ENCODE results near the gene RXRA. TPM values are rescaled to one million over a fixed set of nuclear protein-coding genes. Genes with fewer than 3 reads are reported as not detected.

Gene RXRA
- total RNA-seq, 2 donors from 2014 or later = 45.4 to 58.1 TPM

- peak; percentile 53 for ATAC-seq (ENCODE audit: insufficient number of reproducible peaks, low FRiP score, low read depth)
- TF ChIP-seq, protein P1, sequence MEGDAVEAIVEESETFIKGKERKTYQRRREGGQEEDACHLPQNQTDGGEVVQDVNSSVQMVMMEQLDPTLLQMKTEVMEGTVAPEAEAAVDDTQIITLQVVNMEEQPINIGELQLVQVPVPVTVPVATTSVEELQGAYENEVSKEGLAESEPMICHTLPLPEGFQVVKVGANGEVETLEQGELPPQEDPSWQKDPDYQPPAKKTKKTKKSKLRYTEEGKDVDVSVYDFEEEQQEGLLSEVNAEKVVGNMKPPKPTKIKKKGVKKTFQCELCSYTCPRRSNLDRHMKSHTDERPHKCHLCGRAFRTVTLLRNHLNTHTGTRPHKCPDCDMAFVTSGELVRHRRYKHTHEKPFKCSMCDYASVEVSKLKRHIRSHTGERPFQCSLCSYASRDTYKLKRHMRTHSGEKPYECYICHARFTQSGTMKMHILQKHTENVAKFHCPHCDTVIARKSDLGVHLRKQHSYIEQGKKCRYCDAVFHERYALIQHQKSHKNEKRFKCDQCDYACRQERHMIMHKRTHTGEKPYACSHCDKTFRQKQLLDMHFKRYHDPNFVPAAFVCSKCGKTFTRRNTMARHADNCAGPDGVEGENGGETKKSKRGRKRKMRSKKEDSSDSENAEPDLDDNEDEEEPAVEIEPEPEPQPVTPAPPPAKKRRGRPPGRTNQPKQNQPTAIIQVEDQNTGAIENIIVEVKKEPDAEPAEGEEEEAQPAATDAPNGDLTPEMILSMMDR (IDR thresholded peaks at IDR 0.05) = no peak
- no peaks in the 10 kb centered on the region for H3K36me3 ChIP-seq
Observed at GRCh38 chr9:134469041-134469875, 143.0 kb downstream of the RXRA start.

DNA sequence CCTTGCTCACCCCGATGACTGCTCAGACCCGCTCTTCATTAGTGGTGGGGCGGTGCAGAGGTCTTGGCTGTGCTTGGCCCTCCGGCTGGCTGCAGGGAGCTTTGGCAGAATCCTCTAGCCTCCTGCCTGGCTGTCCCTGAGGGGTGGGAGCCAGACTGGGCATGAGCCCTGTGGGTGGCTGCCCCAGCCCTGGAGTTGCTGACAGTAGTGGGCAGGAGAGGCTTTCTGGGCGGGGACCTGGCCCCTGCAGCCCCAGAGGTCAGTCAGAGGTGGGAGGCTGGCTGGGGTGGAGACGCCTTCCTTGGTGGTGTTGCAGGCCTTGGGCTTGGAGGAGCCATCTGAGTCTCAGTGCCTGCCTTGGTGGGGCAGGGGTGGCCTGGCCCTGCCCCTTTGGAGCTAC is 146.0 kb downstream of the RXRA start:
- H3K9me3 ChIP-seq = no peaks in the 10 kb centered on the region
- no peak overlapping the region for H3K4me3 ChIP-seq
- DNase-seq (ENCODE audit: low spot score) (no peak), ATAC-seq (ENCODE audit: insufficient number of reproducible peaks, low FRiP score, low read depth) (no peak)
- H3K36me3 ChIP-seq = no peaks in the 10 kb centered on the region
- TF ChIP-seq, protein P1 (IDR thresholded peaks at IDR 0.05) = no peak
- no peaks in the 10 kb centered on the region for H3K27me3 ChIP-seq (replicated peaks; ENCODE audit: insufficient read depth)
- H3K4me1 ChIP-seq (ENCODE audit: control insufficient read depth in 1 of 2, low read depth in 2 of 2) = peaks cover 27 to 82% of the 10 kb centered on the region in 2 donors
- H3K27ac ChIP-seq = peak overlapping the region; percentile 83 to 86

More at GRCh38 chr9:134469041-134469875, 143.0 kb downstream of the RXRA start:
- Histone ChIP-seq H3K4me1 (ENCODE audit: control insufficient read depth in 1 of 2, low read depth in 2 of 2) (peaks cover 16 to 55% of the 10 kb centered on the region in 2 donors), H3K4me3 (no peak overlapping the region), H3K9me3 (no peaks in the 10 kb centered on the region), H3K27me3 (replicated peaks; ENCODE audit: insufficient read depth) (no peaks in the 10 kb centered on the region), H3K27ac (peak overlapping the region; percentile 79 to 81)
- no peak for DNase-seq (ENCODE audit: low spot score)

DNA sequence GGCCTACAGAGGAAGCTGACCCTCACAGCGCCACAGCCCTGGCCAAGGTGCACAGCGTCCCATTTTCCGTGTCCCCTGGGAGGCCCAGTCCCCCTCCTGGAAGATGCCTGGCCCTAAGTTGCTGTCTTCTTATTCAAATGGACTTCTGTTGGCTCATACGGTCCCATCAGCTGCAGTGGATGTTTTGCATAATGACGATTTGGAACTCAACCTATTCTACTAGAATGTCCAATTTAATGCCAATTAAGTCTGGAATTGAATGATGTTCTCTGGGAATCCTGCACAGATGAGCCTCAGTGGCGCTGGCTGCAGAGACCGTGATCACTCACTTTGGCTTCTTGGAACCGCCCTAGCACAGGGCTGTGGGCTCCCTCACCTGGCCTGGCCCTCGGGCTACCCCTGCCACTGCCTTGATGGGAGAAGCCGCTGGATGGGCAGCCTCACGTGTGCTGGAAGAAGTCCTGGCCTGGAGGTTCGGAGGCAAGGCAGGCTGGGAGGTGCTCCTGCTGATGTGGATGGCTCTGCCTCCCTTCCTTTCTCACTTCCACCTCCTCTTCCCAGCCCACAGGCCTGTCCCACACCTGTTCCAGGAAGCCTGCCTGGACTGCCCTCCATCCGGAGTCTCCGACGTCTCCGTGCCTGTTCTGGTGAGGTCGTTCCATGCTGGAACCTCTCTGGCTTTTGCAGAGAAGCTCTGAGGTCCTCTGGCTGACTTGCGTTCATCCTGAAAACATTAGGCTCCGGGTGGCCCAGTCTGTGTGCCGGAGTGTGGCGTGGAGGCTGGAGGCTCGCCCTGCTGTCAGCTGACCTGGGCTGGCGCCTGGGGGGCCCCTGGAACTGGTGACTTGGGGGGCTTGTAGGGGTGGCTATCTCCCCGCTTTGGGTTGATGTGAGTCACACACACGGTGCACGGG is 147.1 kb downstream of the RXRA start:
- Histone ChIP-seq H3K27ac (peak overlapping the region; percentile 83 to 86), H3K36me3 (no peaks in the 10 kb centered on the region), H3K9me3 (no peaks in the 10 kb centered on the region), H3K27me3 (replicated peaks; ENCODE audit: insufficient read depth) (no peaks in the 10 kb centered on the region), H3K4me3 (no peak overlapping the region), H3K4me1 (ENCODE audit: control insufficient read depth in 1 of 2, low read depth in 2 of 2) (peaks cover 34 to 90% of the 10 kb centered on the region in 2 donors)
- ATAC-seq (ENCODE audit: insufficient number of reproducible peaks, low FRiP score, low read depth) (no peak), DNase-seq (ENCODE audit: low spot score) (no peak)
- TF ChIP-seq, protein P1 (IDR thresholded peaks at IDR 0.05) = no peak

DNA sequence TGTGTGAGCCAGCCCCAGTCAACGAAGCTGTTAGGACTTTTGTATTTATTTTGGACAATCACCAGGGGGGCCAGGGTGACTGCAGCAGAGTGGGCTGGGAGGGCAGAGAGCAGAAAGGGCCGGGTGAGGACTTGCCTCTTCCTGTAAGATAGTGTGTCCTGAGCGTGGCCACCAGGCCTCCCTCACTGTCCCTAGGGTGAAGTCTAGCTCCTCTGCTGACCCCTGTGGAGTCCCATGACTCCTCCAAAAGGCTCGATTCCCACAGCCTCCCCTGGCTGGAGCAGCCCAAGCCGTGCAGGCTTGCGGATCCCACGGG is 147.8 kb downstream of the RXRA start:
- H3K27ac ChIP-seq = peak overlapping the region; percentile 83 to 86
- DNase-seq (ENCODE audit: low spot score) (no peak), ATAC-seq (ENCODE audit: insufficient number of reproducible peaks, low FRiP score, low read depth) (no peak)
- H3K27me3 ChIP-seq (replicated peaks; ENCODE audit: insufficient read depth) = no peaks in the 10 kb centered on the region
- no peak overlapping the region for H3K4me3 ChIP-seq
- H3K9me3 ChIP-seq = no peaks in the 10 kb centered on the region
- H3K4me1 ChIP-seq (ENCODE audit: control insufficient read depth in 1 of 2, low read depth in 2 of 2) = peaks cover 28 to 87% of the 10 kb centered on the region in 2 donors
- no peaks in the 10 kb centered on the region for H3K36me3 ChIP-seq
- TF ChIP-seq, protein P1 (IDR thresholded peaks at IDR 0.05) = no peak

All from thoracic aorta (tissue), 2 donors.